Activated T-cell treated with anti-CD3 and anti-CD28 coated beads, Interleukin-2, amount 50 U/mL, for 1 hour (primary cell): ENCODE measurements around the gene GPN2.
"Not testable (repeated sequence)": the region's sequence is repeated elsewhere in the genome, so short reads cannot be mapped to it uniquely, and the experiment has no call there.

Source experiments
- DNase-seq: peaks from one replicate; pipeline ENCODE4 v3.0.0-alpha.2; 2020

GPN2 gene

DNA sequence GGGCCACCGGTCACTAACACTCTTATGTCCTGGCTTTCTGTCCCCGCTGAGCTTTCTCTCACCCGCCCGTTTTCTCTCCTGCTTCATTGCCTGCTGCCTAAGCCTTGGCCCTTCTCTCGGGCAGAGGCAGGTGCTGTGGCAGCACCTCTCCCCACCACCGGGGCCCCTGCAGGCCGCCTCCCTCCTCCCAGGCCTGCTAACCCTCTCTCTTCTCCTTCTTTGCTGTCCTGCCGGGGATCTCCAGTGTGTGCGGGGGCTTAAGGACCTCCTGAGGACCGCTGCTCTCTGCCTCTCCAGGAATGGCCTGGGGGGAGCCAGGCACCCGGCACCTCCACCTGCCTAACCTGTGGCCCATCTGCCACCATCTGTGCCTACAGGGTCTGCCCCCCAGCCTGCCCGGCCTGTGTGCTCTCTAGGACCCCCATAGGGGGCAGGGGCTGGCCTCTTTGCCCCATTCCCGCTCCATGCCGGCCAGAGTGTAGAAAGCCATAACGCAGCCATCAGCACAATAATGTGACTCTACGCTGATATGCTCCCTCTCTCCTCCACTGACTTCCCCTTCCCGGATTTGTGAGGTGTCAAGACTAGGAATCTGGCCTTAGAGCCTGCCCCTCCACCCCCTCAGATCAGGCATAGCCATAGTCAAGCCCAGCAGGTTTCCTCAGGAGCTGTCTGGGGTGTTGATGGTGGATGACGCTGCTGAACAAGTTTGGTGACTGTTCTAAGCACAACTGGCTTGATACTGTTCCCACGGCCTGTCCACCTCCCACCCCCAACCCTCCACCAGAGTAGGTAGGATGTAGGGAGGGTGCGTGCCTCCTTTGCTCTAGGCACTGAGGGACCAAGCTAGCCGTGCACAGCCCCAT, 33.2 kb downstream of the GPN2 start:
- no peak for DNase-seq

DNA sequence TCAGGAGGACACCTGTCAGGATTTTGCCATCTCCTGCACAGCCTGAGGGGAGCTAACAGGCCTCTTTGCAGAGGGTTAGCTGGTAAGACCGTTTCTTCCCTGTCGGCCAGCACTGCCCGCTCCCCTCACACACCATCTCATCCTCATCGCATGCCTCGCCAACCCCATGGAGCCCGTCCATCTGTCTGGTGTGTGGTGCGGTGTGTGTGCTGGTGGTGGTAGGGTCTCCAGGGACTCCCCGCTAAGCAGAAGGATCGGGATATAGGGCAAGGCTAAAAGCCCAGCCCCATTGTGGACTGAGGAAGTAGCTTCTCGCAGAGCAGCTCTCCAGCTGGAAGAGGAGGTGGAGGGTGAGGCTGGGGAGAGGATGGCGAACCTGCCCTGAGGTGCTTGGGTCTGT, 33.9 kb downstream of the GPN2 start:
- no peak for DNase-seq

DNA sequence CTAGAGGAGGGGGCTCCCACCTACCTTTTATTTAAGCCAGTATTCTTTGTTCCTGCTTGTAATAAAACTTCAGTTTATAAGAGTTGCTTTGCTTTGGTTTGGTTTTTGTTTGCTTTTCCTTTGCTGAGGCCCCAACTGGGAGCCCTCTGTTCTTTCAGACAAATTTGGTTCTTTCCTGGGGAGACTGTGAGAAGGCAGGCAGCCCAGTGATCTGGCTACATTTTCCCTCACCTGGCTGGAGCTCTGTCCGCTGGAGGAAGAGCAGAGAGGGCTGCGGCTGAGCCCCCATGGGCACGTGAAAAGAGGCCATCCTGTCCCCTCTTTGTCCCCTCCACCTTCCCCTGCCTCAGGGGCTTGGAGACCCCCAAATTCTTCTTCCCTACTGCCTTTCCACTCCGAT, 34.4 kb downstream of the GPN2 start:
- DNase-seq: no peak

DNA sequence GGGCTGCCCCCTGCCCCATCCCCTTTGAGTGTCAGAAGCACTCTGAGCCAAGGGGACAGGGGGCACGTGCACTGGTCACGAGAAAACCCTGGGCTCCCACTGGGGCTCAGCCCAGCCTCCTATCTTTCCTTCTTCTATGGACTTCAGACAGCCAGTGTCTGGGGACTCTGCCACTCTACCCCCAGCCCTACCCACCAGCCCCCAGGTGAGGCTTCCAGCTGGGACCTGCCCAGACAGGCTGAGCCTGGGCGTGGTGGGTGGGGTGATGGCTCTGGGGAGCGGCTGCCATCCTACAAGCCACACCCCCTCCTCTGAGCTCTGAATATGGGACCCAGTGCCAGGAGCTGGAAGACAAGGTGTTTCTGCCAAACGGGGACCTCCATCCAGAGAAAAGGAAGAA, 35.2 kb downstream of the GPN2 start:
- no peak for DNase-seq

DNA sequence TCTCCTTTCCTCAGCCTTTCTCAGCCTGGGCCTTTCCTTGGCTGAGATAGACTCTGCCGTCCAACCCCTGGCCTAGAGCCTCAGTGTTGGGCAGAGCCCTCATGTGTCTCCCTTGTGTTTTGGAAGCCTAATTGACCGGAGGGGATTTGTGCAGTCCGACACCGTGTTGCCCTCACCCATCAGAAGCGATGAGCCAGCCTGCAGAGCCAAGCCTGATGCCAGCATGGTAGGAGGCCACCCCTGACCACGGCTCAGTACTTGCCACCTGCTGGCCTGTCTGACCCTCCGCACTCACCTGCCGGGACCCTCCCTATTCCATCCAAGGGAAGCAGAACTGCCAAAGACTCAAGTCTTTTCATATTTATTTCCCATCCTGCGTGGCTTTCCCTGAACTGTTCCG, 36.5 kb downstream of the GPN2 start:
- DNase-seq: no peak

DNA sequence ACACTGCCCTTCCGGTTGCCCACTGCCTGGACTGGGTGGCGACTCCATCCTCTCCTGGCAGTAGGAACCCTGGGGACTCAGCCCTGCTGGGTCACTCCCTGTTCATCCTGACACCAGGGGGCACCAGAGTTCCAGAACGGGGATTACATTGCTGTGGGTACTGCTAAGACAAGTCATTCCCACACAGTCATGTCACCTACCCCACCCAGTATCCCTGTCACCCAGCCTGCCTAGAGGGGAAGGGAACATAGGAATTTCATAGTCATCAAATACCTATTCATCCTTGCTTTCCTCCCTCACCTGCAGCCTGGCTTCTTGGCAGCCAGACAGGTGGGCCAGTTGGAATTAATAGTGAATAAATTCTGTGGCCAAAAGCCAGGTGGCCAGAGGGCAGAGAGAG, 36.9 kb downstream of the GPN2 start:
- DNase-seq: peak; percentile 82

DNA sequence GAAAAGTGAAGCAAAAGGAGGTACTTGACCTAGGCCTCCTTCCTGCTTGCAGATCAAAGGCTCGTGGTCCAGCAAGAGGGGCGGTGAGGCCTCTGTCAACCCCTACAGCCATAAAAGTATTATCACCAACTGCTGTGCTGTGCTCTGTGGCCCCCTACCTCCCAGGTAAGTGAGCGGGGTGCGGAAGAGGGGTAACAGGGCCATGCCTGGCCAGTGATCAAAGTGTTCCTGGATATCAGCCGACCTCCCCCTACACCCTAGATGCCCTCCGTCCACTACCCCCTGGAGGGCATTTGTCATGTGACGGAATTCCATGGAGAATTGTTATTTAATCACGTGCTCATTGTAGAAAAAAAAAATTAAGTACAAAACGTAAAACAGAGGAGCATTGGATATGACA, 37.4 kb downstream of the GPN2 start:
- no peak for DNase-seq

DNA sequence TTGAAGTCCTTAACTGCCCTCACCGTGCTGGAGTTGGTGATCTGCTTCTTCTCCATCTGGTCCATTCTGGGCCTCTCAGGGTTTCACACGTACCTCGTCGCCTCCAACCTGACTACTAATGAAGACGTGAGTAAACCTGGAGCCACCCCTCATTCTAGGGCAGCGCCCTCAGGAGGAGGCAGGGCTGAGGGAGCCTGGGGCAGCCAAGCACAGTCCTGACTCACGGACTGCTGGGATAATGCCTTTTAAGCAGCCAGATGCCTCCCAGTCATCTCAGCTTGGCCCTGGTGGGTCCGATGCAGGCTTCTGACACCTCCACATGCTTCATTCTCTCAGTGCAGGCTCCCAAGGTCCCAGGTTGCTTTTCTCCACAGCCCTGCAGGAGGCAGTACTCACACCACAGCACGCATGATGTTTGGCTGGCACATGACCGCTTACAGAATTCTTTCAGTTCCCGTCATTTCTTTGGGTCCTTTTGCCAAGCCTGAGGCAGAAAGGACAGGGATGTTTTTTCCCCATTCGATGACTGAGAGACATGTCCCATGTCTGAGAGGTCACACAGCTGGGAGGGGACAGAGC, 38.9 kb downstream of the GPN2 start:
- DNase-seq: no peak

DNA sequence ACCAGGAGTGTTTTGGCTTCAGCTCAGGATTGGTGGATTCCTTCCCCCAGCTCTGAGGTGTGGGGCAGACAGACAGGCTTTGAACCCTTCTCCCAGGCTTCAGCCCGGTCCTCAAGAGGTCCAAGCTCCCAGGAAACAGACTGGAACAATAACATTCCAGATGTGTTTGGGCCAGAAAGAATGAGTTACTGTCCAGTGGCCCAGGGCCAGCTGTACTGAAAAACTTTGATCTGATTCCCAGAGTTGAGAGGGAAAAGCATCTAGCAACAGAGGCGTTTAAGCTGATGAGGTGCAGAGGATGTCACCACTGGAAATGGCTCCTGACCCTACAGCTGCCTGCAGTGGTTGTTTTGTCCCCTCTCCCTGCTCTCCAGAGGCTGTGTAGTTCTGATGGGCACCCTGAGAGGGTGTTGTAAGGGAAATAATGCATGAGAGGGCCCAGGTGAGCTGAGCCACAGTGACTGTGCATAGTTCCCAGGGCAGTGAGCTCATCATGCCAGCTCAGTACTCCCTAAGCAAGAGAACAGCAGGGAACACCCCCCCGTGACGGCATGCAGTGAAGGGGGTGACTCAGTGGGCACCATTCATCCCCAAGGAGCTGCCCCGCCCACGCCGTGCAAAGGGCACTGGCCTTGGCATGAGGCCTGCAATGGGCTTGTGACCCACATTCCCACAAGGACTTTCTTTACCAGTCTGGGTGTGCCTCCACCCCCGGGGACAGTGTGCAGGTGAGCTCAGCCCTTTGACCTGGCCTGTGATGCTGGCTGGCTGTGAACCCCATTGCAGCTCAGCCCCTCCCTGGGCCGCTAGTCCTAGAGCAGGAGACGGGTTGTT, 40.9 kb downstream of the GPN2 start:
- DNase-seq: no peak

DNA sequence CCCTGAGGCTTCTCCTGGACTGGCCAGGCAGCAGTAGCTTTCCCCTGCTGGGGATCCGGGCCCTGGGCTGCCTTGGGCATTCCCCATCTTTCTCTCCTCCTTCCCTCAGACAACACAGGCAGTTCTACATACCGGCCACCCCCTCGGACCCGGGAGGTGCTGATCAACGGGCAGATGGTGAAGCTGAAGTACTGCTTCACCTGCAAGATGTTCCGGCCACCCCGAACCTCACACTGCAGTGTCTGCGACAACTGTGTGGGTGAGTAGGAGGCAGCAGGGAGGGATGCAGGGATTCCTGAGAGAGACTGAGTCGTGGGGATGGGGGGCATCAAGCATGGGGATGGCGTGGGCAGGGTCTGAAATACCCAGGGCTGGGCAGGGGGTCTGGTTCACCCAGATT, 41.6 kb downstream of the GPN2 start:
- no peak for DNase-seq

DNA sequence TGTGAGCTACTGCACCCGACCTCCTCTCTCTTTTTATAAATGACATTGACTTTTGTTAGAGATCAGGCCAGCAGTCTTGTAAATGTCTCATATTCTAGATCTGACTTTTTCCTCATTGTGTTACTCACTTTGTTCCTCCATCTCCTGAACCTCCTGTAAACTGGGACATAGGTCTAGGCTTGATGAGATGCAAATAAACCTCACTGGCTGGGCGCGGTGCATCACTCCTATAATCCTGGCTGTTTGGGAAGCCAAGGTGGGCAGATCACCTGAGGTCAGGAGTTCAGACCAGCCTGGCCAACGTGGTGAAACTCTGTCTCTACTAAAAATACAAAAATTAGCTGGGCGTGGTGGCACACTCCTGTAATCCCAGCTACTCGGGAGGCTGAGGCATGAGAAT, 42.3 kb downstream of the GPN2 start:
- DNase-seq: not testable (repeated sequence)

DNA sequence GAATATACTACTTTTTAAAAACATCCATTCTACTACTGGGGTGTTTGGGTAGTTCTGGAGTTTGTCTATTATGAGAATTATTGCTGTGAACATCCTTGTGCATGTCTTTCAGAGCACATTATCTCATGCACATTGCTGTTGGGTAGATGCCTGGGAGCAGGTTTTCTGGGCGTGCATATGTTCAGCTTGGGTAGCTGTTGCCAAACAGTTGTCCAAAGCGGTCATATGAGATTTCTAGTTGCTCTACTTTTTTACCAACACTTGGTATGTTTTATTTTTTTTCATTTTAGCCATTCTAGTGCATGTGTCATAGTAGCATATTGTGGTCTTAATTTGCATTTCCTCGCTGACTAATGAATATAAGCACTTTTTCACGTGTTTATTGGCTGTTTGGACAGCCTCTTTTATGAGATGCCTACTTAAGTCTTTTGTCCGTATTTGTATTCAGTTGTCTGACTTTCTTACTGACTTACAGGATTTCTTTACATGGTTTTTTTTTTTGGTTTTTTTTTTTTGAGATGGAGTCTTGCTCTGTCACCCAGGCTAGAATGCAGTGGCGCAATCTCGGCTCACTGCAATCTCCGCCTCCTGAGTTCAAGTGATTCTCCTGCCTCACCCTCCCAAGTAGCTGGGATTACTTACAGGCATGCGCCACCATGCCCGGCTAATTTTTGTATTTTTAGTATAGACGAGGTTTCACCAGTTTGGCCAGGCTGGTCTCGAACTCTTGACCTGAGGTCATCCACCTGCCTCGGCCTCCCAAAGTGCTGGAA, 45.5 kb downstream of the GPN2 start:
- no peak for DNase-seq

DNA sequence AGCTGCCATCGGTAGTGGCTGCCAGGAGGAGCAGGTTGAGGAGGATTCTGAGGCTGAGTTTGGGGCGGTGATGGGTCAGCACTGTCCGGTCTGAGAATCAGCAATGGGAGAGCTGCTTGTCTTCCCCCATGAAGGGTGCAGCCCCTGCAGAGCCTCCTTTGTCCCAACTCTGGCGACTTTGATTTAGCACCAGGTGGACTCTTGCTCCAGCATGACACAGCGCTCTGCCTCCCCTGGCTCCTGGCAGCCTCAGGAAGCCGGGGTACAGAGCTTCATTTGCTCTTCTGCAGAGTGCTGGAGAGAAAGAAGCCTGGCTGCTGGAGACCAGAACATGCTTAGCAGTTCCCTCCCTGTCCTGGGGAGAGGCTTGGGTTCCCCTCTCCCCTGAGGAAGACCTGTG, 50.3 kb downstream of the GPN2 start:
- DNase-seq: no peak

DNA sequence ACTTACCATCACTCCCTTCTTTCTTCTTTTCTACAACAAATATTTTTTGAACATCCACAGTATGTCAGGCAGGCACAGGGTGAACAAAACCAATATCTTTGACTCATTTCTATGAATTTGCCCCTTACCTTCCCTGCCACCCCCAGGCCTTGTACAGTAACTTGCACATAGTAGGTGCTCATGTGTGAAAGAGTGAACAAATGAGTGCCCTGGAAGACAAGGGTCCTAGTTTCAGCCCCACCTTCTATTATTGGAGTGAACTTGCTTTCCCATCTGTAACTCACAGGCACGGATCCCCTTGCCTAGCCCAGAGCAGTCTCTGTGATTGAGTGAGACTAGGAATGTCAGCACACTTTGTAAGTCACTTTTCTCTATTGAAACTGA, 50.8 kb downstream of the GPN2 start:
- no peak for DNase-seq

DNA sequence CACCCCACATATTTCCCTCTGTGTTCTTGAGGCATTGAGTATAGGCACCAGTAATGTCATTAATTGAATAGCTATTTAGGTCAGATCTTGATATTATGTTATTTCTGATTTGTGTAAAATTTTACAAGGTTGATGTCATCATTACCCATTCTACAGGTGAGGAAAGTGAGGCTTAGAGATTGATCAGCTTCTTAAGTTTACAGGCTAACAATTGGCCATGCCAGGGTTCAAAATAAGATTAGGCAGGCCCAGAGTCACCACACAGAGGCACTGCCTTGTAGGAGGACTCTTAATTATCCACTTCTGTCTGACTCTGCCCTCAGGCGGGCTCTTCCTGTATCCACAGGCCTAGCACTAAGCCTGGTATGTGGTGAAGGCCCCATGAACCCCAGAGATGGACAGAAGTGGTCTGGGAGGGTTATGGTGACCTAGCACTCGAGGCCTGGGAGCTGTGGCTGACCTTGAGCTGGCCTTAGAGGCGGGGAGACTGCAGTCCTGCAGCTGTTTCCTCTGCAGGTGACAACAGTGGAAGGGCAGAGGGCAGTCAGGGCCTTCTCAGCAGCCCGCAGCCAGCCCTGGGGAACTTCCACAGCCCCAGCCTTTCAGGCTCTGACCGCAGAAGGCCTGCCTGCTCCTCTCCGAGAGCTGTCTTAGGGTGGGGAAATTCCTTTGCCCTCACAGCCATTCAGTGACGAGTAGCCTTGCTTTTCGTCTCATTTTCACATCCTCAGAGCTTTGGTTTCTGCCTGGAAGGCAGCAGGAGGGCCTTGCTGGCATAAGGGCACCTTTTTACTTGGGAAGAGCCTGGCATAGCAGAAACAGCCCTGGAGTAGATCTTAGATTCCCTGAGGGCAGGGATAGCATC, 51.4 kb downstream of the GPN2 start:
- peak; percentile 46 for DNase-seq

DNA sequence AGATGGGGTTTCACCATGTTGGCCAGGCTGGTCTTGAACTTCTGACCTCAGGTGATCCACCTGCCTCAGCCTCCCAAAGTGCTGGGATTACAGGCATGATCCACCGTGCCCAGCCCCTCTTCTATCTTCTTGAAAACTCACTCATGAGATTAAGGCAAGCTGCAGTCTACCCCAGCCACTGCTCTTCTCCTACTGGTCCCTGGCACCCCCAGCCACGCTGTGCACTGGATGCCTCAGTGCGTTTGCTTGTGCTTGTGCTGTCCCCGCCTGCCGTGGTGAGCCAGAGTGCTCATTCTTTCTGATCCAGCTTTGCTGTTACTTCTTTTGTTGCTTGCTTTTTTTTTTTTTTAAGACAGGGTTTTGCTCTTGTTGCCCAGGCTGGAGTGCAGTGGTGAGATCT, 52.4 kb downstream of the GPN2 start:
- not testable (repeated sequence) for DNase-seq

DNA sequence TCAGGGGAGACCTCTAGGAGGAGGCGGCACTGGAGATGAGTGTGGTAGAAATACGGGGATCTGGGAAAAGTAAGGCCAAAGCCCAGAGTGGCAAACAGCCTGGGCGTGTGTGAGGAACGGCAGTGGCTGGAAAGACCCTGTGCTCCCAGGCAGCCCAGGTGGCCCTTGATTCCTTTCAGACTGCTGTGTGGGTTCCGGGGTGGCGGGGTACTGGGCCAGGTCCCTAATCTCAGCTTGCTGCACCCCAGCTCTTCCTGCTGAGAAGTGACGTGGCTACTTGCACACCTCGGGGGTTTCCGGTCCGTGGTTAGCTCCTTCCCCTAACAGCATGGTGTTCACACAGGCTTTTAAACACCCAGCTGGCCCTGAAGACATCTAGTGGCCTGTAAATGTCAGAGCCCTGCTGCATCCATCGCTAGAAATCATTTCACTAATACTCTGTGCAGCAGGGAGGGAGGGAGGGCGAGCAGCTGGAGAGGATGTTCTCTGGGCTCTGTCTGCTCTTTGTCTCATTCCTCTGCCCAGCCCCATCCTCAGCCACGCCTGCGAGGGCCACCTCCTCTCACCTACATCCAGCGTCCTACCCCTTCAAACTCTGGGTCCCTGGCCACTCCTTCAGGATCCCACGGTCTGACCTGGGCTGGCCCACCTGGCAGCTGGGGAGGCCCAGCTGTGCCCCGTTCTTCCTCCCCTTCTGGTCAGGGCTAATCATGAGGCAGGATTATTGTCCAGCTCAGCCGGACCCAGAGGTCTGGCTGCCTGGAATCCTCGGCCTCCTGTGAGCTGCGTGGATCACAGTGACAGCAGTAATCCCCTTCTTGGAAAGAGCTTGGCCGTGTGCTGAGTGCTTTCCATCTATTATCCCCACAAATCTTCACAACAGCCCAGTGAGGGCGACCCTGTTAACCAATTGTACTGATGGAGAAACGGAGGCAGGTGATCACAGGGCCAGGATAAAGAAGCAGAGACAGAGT, 56.4 kb downstream of the GPN2 start:
- DNase-seq: peak; percentile 81

DNA sequence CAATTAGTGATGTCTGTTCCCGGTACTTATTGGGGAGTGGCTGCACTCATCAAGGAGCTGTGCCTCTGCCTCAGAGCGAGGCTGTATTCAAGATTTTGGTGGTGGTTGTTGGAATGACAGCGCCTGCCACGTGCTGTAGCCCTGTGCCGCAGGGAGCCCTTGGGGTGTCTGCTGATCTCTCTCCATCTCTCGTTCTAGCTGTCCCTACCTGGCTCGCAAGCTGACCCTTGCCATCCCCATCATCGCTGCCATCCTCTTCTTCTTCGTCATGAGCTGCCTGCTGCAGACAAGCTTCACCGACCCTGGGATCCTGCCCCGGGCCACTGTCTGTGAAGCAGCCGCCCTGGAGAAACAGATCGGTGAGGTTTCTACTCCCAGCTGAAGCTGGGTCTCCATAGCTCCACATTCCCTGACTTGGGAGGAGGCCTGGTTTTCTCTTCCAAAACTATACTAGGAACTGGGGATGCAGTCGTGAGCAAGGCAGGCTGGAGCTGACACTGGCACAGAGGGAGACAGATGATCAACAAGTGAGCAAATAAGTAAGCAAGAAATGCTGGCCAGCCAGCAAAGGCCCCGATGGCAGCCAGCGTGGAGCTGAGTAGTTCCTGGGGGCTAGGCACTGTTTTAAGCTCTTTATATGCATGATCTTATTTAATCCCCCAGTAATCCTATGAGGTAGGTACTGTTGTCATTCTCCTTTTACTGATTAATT, 57.7 kb downstream of the GPN2 start:
- no peak for DNase-seq

DNA sequence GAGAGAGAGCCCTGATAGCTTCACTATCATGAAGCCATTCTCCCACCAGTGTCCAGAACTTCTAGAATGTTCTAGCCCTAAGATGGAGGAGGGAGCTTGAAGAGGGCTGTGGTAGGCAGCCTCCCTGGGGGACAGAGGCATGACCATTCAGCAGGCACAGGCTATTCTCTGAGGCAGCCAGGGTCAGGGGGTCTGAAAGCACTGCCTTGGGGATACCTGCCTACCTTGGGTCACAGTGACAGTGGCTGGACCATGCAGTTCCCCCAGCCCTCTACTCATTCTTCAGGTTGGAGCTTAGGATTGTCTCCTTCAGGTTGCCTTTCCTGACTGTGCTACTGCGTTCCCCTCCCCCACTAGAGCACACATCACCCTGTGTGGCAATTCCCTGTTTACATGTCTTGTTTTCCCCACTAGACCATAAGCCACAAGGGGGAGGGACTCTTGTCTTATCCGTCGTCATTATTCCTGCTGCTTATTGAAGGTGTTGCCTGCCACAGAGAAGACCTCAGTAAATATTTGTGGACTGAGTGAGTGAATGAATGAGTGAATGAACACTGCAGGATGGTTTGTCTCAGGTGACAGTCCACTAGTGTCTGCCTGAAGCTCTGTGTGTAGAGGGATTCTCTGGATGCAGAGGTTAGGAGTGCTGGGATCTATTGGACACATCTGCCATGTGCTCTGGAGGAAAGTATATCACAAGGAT, 58.4 kb downstream of the GPN2 start:
- no peak for DNase-seq

DNA sequence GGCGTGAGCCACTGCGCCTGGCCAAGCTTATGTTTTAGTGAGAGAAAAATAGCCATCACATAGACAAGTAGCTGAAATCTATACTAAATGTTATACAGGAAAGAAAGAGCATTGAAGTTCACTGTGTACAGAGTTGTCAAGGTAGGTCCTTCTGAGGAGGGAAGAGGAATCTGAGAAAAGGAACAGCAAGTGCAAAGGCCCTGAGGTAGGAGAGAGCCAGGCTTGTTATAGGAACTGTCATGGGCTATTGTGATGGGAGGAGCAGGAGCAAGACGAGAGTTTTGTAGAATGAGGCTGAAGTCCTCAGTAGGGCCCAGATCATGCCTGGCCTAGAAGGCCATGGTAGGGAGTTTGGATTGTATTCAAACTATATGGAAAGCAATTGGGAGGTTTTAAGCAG, 59.0 kb downstream of the GPN2 start:
- no peak for DNase-seq
